Mucosa of descending colon (tissue), 3 donors: Measurements from ENCODE around the gene RPS6KA6. TPM values are rescaled to one million over a fixed set of nuclear protein-coding genes. Genes with fewer than 3 reads are reported as not detected.
A peak's percentile ranks its signal among the peaks of the same experiment; 100 is the strongest.

Experiments used
- ATAC-seq: fragments of 200-7000 bp; cut with Tn5 transposase; one replicate; pipeline ENCODE4 v1.9.1; 2020; ENCODE audit warnings: mild to moderate bottlenecking, moderate library complexity
- DNase-seq, 3 donors: peaks; one replicate each; pipeline ENCODE4 v3.0.0-alpha.2; 2020
- H3K36me3 ChIP-seq: fragments of 200-600 bp; one replicate; pipeline ENCODE4 v1.8.0; 2021; ENCODE audit warnings: low read depth, mild to moderate bottlenecking
- H3K4me1 ChIP-seq: fragments of 200-600 bp; one replicate; pipeline ENCODE4 v1.8.0; 2021; ENCODE audit warnings: low read depth, mild to moderate bottlenecking
- H3K4me3 ChIP-seq: fragments of 200-600 bp; one replicate; pipeline ENCODE4 v1.8.0; 2021; ENCODE audit warnings: mild to moderate bottlenecking
- H3K9me3 ChIP-seq: fragments of 200-600 bp; one replicate; pipeline ENCODE4 v1.8.0; 2021; ENCODE audit warnings: mild to moderate bottlenecking
- CTCF ChIP-seq: fragments of 200-600 bp; IDR thresholded peaks from one replicate; pipeline ENCODE4 v1.8.0; 2022; ENCODE audit warnings: antibody characterized with exemption, mild to moderate bottlenecking
- intact Hi-C, 2 donors: fragments of 100-400 bp; cut with DNase I in 1 of 2; cut with micrococcal nuclease in 1 of 2; formaldehyde crosslinking; loops; one replicate each; pipeline versions ENCODE4 v1.11.0 to v1.11.1; 2022; cut with DNase I, micrococcal nuclease
- total RNA-seq, 3 donors: library from RNA; stranded (reverse); fragmentation: NEBNext Ultra II Directional in 2 of 3; extraction: Animal tissue kit (Norgen Biotek cat#: 25700) in 2 of 3; gene quantifications; one replicate each; pipeline versions ENCODE4 v1.2.1 to v1.2.4, GENCODE V29; 2021 to 2023
- donor health status: DM: no; HTN: no; CAD: no; lungs with moderate emphysema.
- donor health status: DM: no; HTN: no; CAD: no.
- donor health status: DM: no; HTN: yes; CAD: no.

RPS6KA6 gene
- total RNA-seq, 3 donors from 2014 or later = 9.7 to 16.6 (median 11.3) TPM

GRCh38 chrX:84192006-84192405 is 4.0 kb upstream of the RPS6KA6 start:
- intact Hi-C loops = no loop called here
- no peak for TF ChIP-seq CTCF
- no peaks in the 10 kb centered on the region for H3K4me1 ChIP-seq
- ATAC-seq = no peak
- no peak for DNase-seq
- no peaks in the 10 kb centered on the region for H3K36me3 ChIP-seq
- H3K4me3 ChIP-seq = no peak overlapping the region
- no peaks in the 10 kb centered on the region for H3K9me3 ChIP-seq

GRCh38 chrX:84189125-84189524 is 1.1 kb upstream of the RPS6KA6 start:
- DNase-seq (no peak), ATAC-seq (no peak)
- Histone ChIP-seq H3K9me3 (no peaks in the 10 kb centered on the region), H3K36me3 (no peaks in the 10 kb centered on the region), H3K4me1 (no peaks in the 10 kb centered on the region), H3K4me3 (no peak overlapping the region)
- intact Hi-C loops = no loop called here
- TF ChIP-seq CTCF = no peak

- ATAC-seq = peak; percentile 66
- peak; percentile 59 to 63 (median 63) for DNase-seq
- no peaks in the 10 kb centered on the region for H3K36me3 ChIP-seq
- no peak for TF ChIP-seq CTCF
- no peaks in the 10 kb centered on the region for H3K9me3 ChIP-seq
- peak overlapping the region; percentile 28 for H3K4me3 ChIP-seq
- no peaks in the 10 kb centered on the region for H3K4me1 ChIP-seq
- intact Hi-C loops = no loop called here
These were observed 378 bp upstream of the RPS6KA6 start for GRCh38 chrX:84188320-84188834.

- Histone ChIP-seq H3K36me3 (no peaks in the 10 kb centered on the region), H3K4me3 (peak overlapping the region; percentile 28), H3K9me3 (no peaks in the 10 kb centered on the region), H3K4me1 (no peaks in the 10 kb centered on the region)
- intact Hi-C loops = no loop called here
- DNase-seq (peak in 2 of 3 donors; percentile 24 to 27), ATAC-seq (peak; percentile 62)
- TF ChIP-seq CTCF = no peak
These were observed 1.1 kb downstream of the RPS6KA6 start for GRCh38 chrX:84186603-84187532.

- Histone ChIP-seq H3K36me3 (no peaks in the 10 kb centered on the region), H3K9me3 (no peaks in the 10 kb centered on the region), H3K4me3 (no peak overlapping the region), H3K4me1 (no peaks in the 10 kb centered on the region)
- intact Hi-C loops = no loop called here
- TF ChIP-seq CTCF = no peak
- peak; percentile 87 for ATAC-seq
- DNase-seq = peak in 2 of 3 donors; percentile 32 to 39
These were observed 5.5 kb downstream of the RPS6KA6 start for GRCh38 chrX:84182516-84182915.
